B cell (primary cell): ENCODE measurements around the gene BUB3. TPM values are rescaled to one million over a fixed set of nuclear protein-coding genes. Genes with fewer than 3 reads are reported as not detected.

Experiments
- ATAC-seq: fragments of 200-7000 bp; cut with Tn5 transposase; one replicate; pipeline ENCODE4 v1.10.0; 2021; ENCODE audit warnings: low read depth, mild to moderate bottlenecking, moderate number of reproducible peaks, moderate library complexity
- CTCF ChIA-PET: fragments of 350-600 bp; sonication (Branson Sonifier 250); formaldehyde crosslinking; loops from one replicate; lab custom pipeline; 2021; ENCODE audit warnings: antibody characterized with exemption, inconsistent platforms; lab: Charles Lee
- POLR2A ChIA-PET: fragments of 350-600 bp; sonication (Branson Sonifier 250); formaldehyde crosslinking; loops from one replicate; lab custom pipeline; 2021; ENCODE audit warnings: antibody characterized with exemption; lab: Charles Lee
- DNase-seq: peaks from one replicate; pipeline ENCODE4 v3.0.0; 2013
- H2AFZ ChIP-seq: 2 replicates; pipeline ENCODE4 v1.6.1; 2012; ENCODE audit warnings: mild to moderate bottlenecking, low read depth, low read length; ENCODE audit not compliant: insufficient read depth, poor library complexity, severe bottlenecking
- H3K27ac ChIP-seq, 2 donors: 1 replicate in 1 of 2; 2 replicates in 1 of 2; pipeline ENCODE4 v1.5.1; 2012 to 2013; ENCODE audit warnings: low read length in 2 of 2, mild to moderate bottlenecking in 2 of 2, moderate library complexity in 1 of 2
- H3K27me3 ChIP-seq, 4 experiments: fragments of 200-600 bp in 1 of 4; sonication (generic) in 1 of 4; replicated peaks in 1 of 4; 1 replicate in 2 of 4; 2 replicates in 2 of 4; pipeline versions ENCODE4 v1.6.1 to v1.7.0; 2013 to 2016; ENCODE audit warnings: low read length in 3 of 4, mild to moderate bottlenecking in 2 of 4, mixed read lengths in 1 of 4, moderate library complexity in 1 of 4; ENCODE audit not compliant: insufficient read depth in 4 of 4, control insufficient read depth in 3 of 4; ENCODE audit errors: control extremely low read depth in 1 of 4
- H3K36me3 ChIP-seq, 2 experiments: replicated peaks in 1 of 2; 1 replicate in 1 of 2; 2 replicates in 1 of 2; pipeline versions ENCODE4 v1.6.1 to v1.7.1; 2013; ENCODE audit warnings: low read length in 1 of 2; ENCODE audit not compliant: insufficient read depth in 2 of 2, control insufficient read depth in 1 of 2; ENCODE audit errors: control extremely low read depth in 1 of 2, extremely low read depth in 1 of 2
- H3K4me1 ChIP-seq, 2 donors: fragments of 200-600 bp in 1 of 2; sonication (generic) in 1 of 2; 1 replicate in 1 of 2; 2 replicates in 1 of 2; pipeline versions ENCODE4 v1.5.1 to v1.6.1; 2013 to 2017; ENCODE audit warnings: low read length in 2 of 2; ENCODE audit not compliant: control insufficient read depth in 2 of 2, insufficient read depth in 2 of 2
- H3K4me2 ChIP-seq: replicated peaks from 2 replicates; pipeline ENCODE3; 2012; ENCODE audit warnings: mild to moderate bottlenecking, low read depth, low read length; ENCODE audit not compliant: poor library complexity, severe bottlenecking
- H3K4me3 ChIP-seq, 5 experiments: fragments of 200-600 bp in 1 of 5; sonication (generic) in 1 of 5; 1 replicate in 3 of 5; 2 replicates in 2 of 5; pipeline versions ENCODE4 v1.5.1 to v1.7.0; 2011 to 2016; ENCODE audit warnings: low read length in 4 of 5, mild to moderate bottlenecking in 4 of 5, low read depth in 2 of 5, control low read depth in 1 of 5, moderate library complexity in 1 of 5; ENCODE audit not compliant: insufficient read depth in 1 of 5; ENCODE audit errors: control extremely low read depth in 1 of 5, extremely low read depth in 1 of 5
- H3K79me2 ChIP-seq: fragments of 200-600 bp; sonication (generic); one replicate; pipeline ENCODE4 v1.6.0; 2016; ENCODE audit warnings: low read length; ENCODE audit not compliant: control insufficient read depth, insufficient read depth
- H3K9ac ChIP-seq: fragments of 200-600 bp; sonication (generic); 2 replicates; pipeline ENCODE4 v1.6.1; 2017; ENCODE audit warnings: mild to moderate bottlenecking, low read length, moderate library complexity
- H3K9me3 ChIP-seq, 3 donors: one replicate each; pipeline versions ENCODE4 v1.6.1 to v1.7.1; 2013; ENCODE audit warnings: low read length in 2 of 3; ENCODE audit not compliant: control insufficient read depth in 2 of 3, insufficient read depth in 1 of 3; ENCODE audit errors: control extremely low read depth in 1 of 3
- H4K20me1 ChIP-seq: 2 replicates; pipeline ENCODE4 v1.6.0; 2012; ENCODE audit warnings: mild to moderate bottlenecking, low read length; ENCODE audit not compliant: insufficient read depth, control insufficient read depth, poor library complexity, severe bottlenecking
- H3K27ac Mint-ChIP-seq: one replicate; pipeline ENCODE4 v1.8.0; 2021; ENCODE audit warnings: mixed read lengths
- H3K27me3 Mint-ChIP-seq: one replicate; pipeline ENCODE4 v1.8.0; 2021; ENCODE audit warnings: mixed read lengths
- H3K4me1 Mint-ChIP-seq: one replicate; pipeline ENCODE4 v1.8.0; 2021; ENCODE audit warnings: mixed read lengths
- H3K4me3 Mint-ChIP-seq: one replicate; pipeline ENCODE4 v1.8.0; 2021; ENCODE audit warnings: mixed read lengths
- H3K9me3 Mint-ChIP-seq: one replicate; pipeline ENCODE4 v1.8.0; 2022; ENCODE audit warnings: mixed read lengths; ENCODE audit not compliant: insufficient read depth
- CTCF ChIP-seq: fragments of 200-600 bp; IDR thresholded peaks from one replicate; pipeline ENCODE4 v1.8.0; 2022; ENCODE audit warnings: antibody characterized with exemption, mild to moderate bottlenecking
- EZH2 ChIP-seq: IDR thresholded peaks from 2 replicates; pipeline ENCODE4 v1.6.1; 2012; ENCODE audit warnings: borderline replicate concordance, low read depth, mild to moderate bottlenecking, moderate library complexity, low read length; ENCODE audit not compliant: insufficient read depth, poor library complexity, severe bottlenecking
- WGBS: methylation state at CpG from one replicate; pipeline ENCODE4 v1.1.5; 2013; ENCODE audit warnings: missing lambda C conversion rate; ENCODE audit not compliant: insufficient coverage; 5-methylcytosine and 5-hydroxymethylcytosine counted together
- intact Hi-C: fragments of 100-400 bp; cut with micrococcal nuclease; formaldehyde crosslinking; loops from one replicate; pipeline ENCODE4 v1.10.0; 2022
- polyA plus RNA-seq: library from polyadenylated mRNA; depleted of rRNA; stranded (reverse); fragments of >200 nt; gene quantifications from 2 replicates; pipeline ENCODE4 v1.2.3, GENCODE V29; 2012
- total RNA-seq, 2 donors: library from RNA; stranded (reverse); fragments of 120-200 nt in 1 of 2; gene quantifications; 1 replicate in 1 of 2; 2 replicates in 1 of 2; pipeline versions ENCODE4 v1.2.3 to v1.2.4, GENCODE V29; 2013 to 2022

BUB3 gene
- total and polyA plus RNA-seq, 2 donors (not counting 1 experiment from before 2014, with no cell fraction given) = 112 to 113 TPM

GRCh38 chr10:123147635-123148413, 6.4 kb upstream of the BUB3 start, which contains the start of gene HMX2:
Gene HMX2 (plus strand): TSS chr10:123148136. CDS start chr10:123148379, 243 bp downstream.
- intact Hi-C loops = no loop called here

More at GRCh38 chr10:123147635-123148413, 6.4 kb upstream of the BUB3 start, which contains the start of gene HMX2:
- no peak for ATAC-seq
- Mint-ChIP-seq H3K4me3 (peak within 1 kb of the TSS; percentile 76), H3K9me3 (no peaks in the 10 kb centered on the region), H3K27me3 (peaks cover 66% of the 10 kb centered on the region), H3K4me1 (peaks cover 55% of the 10 kb centered on the region), H3K27ac (peak within 1 kb of the TSS; percentile 82)
- Histone ChIP-seq H3K9me3 (peaks cover 1 to 87% (median 16%) of the 10 kb centered on the region in 3 donors), H3K4me3 (peak within 1 kb of the TSS in 2 of 5 experiments; percentile 8 to 56), H3K4me1 (peaks cover 66 to 80% of the 10 kb centered on the region in 2 donors), H3K79me2 (no peaks in the 10 kb centered on the region), H3K4me2 (peak within 1 kb of the TSS; percentile 78), H3K9ac (peak within 1 kb of the TSS; percentile 32), H3K27ac (no peak within 1 kb of the TSS), H4K20me1 (peaks cover 5% of the 10 kb centered on the region), H3K36me3 (no peaks in the 10 kb centered on the region), H2AFZ (peak within 1 kb of the TSS; percentile 20), H3K27me3 (peaks cover 0 to 95% (median 82%) of the 10 kb centered on the region in 4 experiments)
- DNase-seq = peak; percentile 46
- ChIA-PET CTCF (no interaction called here), POLR2A (no interaction called here)
- TF ChIP-seq CTCF = no peak
- TF ChIP-seq EZH2 = no peak
- WGBS = 6% methylated on average over 58 of the region's 64 CpGs
